Naive thymus-derived CD4-positive, alpha-beta T cell (primary cell): ENCODE measurements around the gene CARD9. TPM values are rescaled to one million over a fixed set of nuclear protein-coding genes. Genes with fewer than 3 reads are reported as not detected.
A peak's percentile ranks its signal among the peaks of the same experiment; 100 is the strongest.
"Not testable (repeated sequence)": the region's sequence is repeated elsewhere in the genome, so short reads cannot be mapped to it uniquely, and the experiment has no call there.

Source experiments
- ATAC-seq: fragments of 150-1000 bp; cut with Tn5 transposase; 2 replicates; pipeline ENCODE4 v1.10.0; 2021; ENCODE audit warnings: mild to moderate bottlenecking, moderate library complexity
- CTCF ChIA-PET: fragments of 350-600 bp; sonication (Branson Sonifier 250); formaldehyde crosslinking; loops from one replicate; lab custom pipeline; 2021; ENCODE audit warnings: antibody characterized with exemption; lab: Charles Lee
- POLR2A ChIA-PET: fragments of 350-600 bp; sonication (Branson Sonifier 250); formaldehyde crosslinking; loops from one replicate; lab custom pipeline; 2021; ENCODE audit warnings: antibody characterized with exemption, inconsistent platforms; lab: Charles Lee
- DNase-seq, 9 donors: peaks; one replicate each; pipeline versions ENCODE4 v3.0.0 to v3.0.0-alpha.2; 2020 to 2022; ENCODE audit warnings: mixed read lengths in 1 of 9
- H3K27ac ChIP-seq: one replicate; pipeline ENCODE4 v1.7.0; 2013; ENCODE audit warnings: mild to moderate bottlenecking, low read depth, low read length, moderate library complexity
- H3K27me3 ChIP-seq, 2 donors: one replicate each; pipeline ENCODE4 v1.7.0; 2013; ENCODE audit warnings: low read length in 2 of 2, mild to moderate bottlenecking in 2 of 2, moderate library complexity in 2 of 2; ENCODE audit not compliant: control insufficient read depth in 2 of 2, insufficient read depth in 2 of 2
- H3K36me3 ChIP-seq, 3 experiments: 1 replicate in 2 of 3; 2 replicates in 1 of 3; pipeline ENCODE4 v1.7.0; 2013; ENCODE audit warnings: low read length in 3 of 3, mild to moderate bottlenecking in 3 of 3, moderate library complexity in 1 of 3; ENCODE audit not compliant: insufficient read depth in 3 of 3, control insufficient read depth in 2 of 3
- H3K4me1 ChIP-seq, 2 donors: one replicate each; pipeline ENCODE4 v1.7.0; 2013; ENCODE audit warnings: low read length in 2 of 2, mild to moderate bottlenecking in 2 of 2, moderate library complexity in 1 of 2; ENCODE audit not compliant: control insufficient read depth in 2 of 2, insufficient read depth in 2 of 2
- H3K4me3 ChIP-seq: 2 replicates; pipeline ENCODE4 v1.7.0; 2013; ENCODE audit warnings: mild to moderate bottlenecking, low read length
- H3K9me3 ChIP-seq, 3 experiments: 1 replicate in 2 of 3; 2 replicates in 1 of 3; pipeline ENCODE4 v1.7.0; 2013; ENCODE audit warnings: low read length in 3 of 3; ENCODE audit not compliant: control insufficient read depth in 2 of 3
- H3K27ac Mint-ChIP-seq, 9 donors: one replicate each; pipeline ENCODE4 v1.8.0; 2020 to 2022; ENCODE audit warnings: mixed read lengths in 9 of 9, mild to moderate bottlenecking in 8 of 9, moderate library complexity in 5 of 9, inconsistent platforms in 2 of 9
- H3K27me3 Mint-ChIP-seq, 5 donors: one replicate each; pipeline ENCODE4 v1.8.0; 2021 to 2022; ENCODE audit warnings: mixed read lengths in 5 of 5, mild to moderate bottlenecking in 1 of 5
- H3K36me3 Mint-ChIP-seq, 5 donors: one replicate each; pipeline ENCODE4 v1.8.0; 2020 to 2022; ENCODE audit warnings: mixed read lengths in 5 of 5, mild to moderate bottlenecking in 3 of 5, inconsistent platforms in 1 of 5
- H3K4me1 Mint-ChIP-seq, 7 donors: one replicate each; pipeline ENCODE4 v1.8.0; 2020 to 2022; ENCODE audit warnings: mixed read lengths in 7 of 7, mild to moderate bottlenecking in 3 of 7, inconsistent platforms in 1 of 7
- H3K4me3 Mint-ChIP-seq, 10 donors: one replicate each; pipeline ENCODE4 v1.8.0; 2020 to 2022; ENCODE audit warnings: mild to moderate bottlenecking in 10 of 10, mixed read lengths in 10 of 10, moderate library complexity in 6 of 10, inconsistent platforms in 2 of 10
- H3K9me3 Mint-ChIP-seq, 11 donors: one replicate each; pipeline ENCODE4 v1.8.0; 2020 to 2022; ENCODE audit warnings: mixed read lengths in 11 of 11, mild to moderate bottlenecking in 4 of 11, inconsistent platforms in 1 of 11, moderate library complexity in 1 of 11
- intact Hi-C, 2 donors: fragments of 100-400 bp; cut with micrococcal nuclease; formaldehyde crosslinking; loops; one replicate each; pipeline ENCODE4 v1.15.1; 2023
- polyA plus RNA-seq, 2 donors: library from polyadenylated mRNA; unstranded; fragments of 300-500 nt; fragmentation: Illumina TruSeq; gene quantifications; one replicate each; pipeline ENCODE4 v1.2.3, GENCODE V29; 2021
- total RNA-seq, 6 experiments: library from RNA in 5 of 6; stranded (reverse) in 5 of 6; gene quantifications; 1 replicate in 5 of 6; 2 replicates in 1 of 6; pipeline ENCODE4 v1.2.3 and lab custom pipeline; 2021 to 2026

The CARD9 gene
- total and polyA plus RNA-seq, 7 experiments from 2014 or later = 0.10 to 19.9 (median 1.1) TPM

- H3K9me3 ChIP-seq = no peaks in the 10 kb centered on the region
- H3K36me3 ChIP-seq = no peaks in the 10 kb centered on the region
- no peaks in the 10 kb centered on the region for H3K27me3 ChIP-seq
- no peaks in the 10 kb centered on the region for H3K9me3 Mint-ChIP-seq
- no peak overlapping the region for H3K4me3 Mint-ChIP-seq
- DNase-seq = no peak
- intact Hi-C loops = no loop called here
- H3K27me3 Mint-ChIP-seq = peaks cover 0 to 3% (median 0%) of the 10 kb centered on the region in 5 donors
- H3K27ac Mint-ChIP-seq = no peak overlapping the region
- ChIA-PET CTCF (no interaction called here), POLR2A (no interaction called here)
- no peak overlapping the region for H3K4me3 ChIP-seq
- no peak overlapping the region for H3K27ac ChIP-seq
- no peak for ATAC-seq
- no peaks in the 10 kb centered on the region for H3K4me1 ChIP-seq
- no peaks in the 10 kb centered on the region for H3K36me3 Mint-ChIP-seq
- peaks cover 0 to 1% (median 0%) of the 10 kb centered on the region in 7 donors for H3K4me1 Mint-ChIP-seq
Measured at GRCh38 chr9:136322756-136323330, 50.6 kb downstream of the CARD9 start.

- POLR2A ChIA-PET = no interaction called here
- no peak overlapping the region for H3K27ac Mint-ChIP-seq
- intact Hi-C loops = no loop called here
- Histone ChIP-seq H3K27ac (no peak overlapping the region), H3K27me3 (no peaks in the 10 kb centered on the region), H3K4me3 (no peak overlapping the region), H3K9me3 (no peaks in the 10 kb centered on the region), H3K4me1 (peaks cover 0 to 10% of the 10 kb centered on the region in 2 donors), H3K36me3 (no peaks in the 10 kb centered on the region)
- H3K4me3 Mint-ChIP-seq = no peak overlapping the region
- H3K27me3 Mint-ChIP-seq = peaks cover 0 to 3% (median 0%) of the 10 kb centered on the region in 5 donors
- no peaks in the 10 kb centered on the region for H3K36me3 Mint-ChIP-seq
- ATAC-seq (no peak), DNase-seq (no peak)
- H3K9me3 Mint-ChIP-seq = no peaks in the 10 kb centered on the region
- peaks cover 0 to 3% (median 0%) of the 10 kb centered on the region in 7 donors for H3K4me1 Mint-ChIP-seq
- CTCF ChIA-PET = interaction anchor here (0.6 kb wide), 1 partner anchor 257 kb away, joined by 3 read pairs; no protein-coding TSS in a partner anchor
Measured at GRCh38 chr9:136321561-136321960, 51.9 kb downstream of the CARD9 start.

- CTCF ChIA-PET, ATAC-seq, H3K4me1 Mint-ChIP-seq, H3K36me3 Mint-ChIP-seq, DNase-seq, H3K9me3 ChIP-seq, H3K4me1 ChIP-seq, H3K27ac ChIP-seq, H3K27me3 ChIP-seq, H3K9me3 Mint-ChIP-seq, H3K4me3 Mint-ChIP-seq, POLR2A ChIA-PET, H3K36me3 ChIP-seq, H3K27me3 Mint-ChIP-seq, H3K4me3 ChIP-seq, intact Hi-C loops: not testable (repeated sequence)
- H3K27ac Mint-ChIP-seq = peak overlapping the region in 1 of 9 donors; percentile 10
Measured at GRCh38 chr9:136320972-136321371, 52.5 kb downstream of the CARD9 start.

GRCh38 chr9:136319955-136320354 is 53.5 kb downstream of the CARD9 start:
- peaks cover 0 to 13% (median 0%) of the 10 kb centered on the region in 11 donors for H3K9me3 Mint-ChIP-seq
- ATAC-seq, H3K9me3 ChIP-seq, H3K4me1 Mint-ChIP-seq, CTCF ChIA-PET, H3K27ac Mint-ChIP-seq, DNase-seq, H3K27me3 Mint-ChIP-seq, H3K4me1 ChIP-seq, H3K36me3 ChIP-seq, H3K27me3 ChIP-seq, H3K4me3 Mint-ChIP-seq, intact Hi-C loops, H3K27ac ChIP-seq, H3K4me3 ChIP-seq, H3K36me3 Mint-ChIP-seq: not testable (repeated sequence)
- POLR2A ChIA-PET = interaction anchor here (0.7 kb wide), 1 partner anchor 8 kb away, joined by 4 read pairs; no protein-coding TSS in a partner anchor

- H3K36me3 Mint-ChIP-seq, H3K27me3 ChIP-seq, H3K9me3 ChIP-seq, intact Hi-C loops, CTCF ChIA-PET, DNase-seq, ATAC-seq, H3K27ac ChIP-seq, H3K4me3 Mint-ChIP-seq, H3K4me1 ChIP-seq, H3K4me3 ChIP-seq, H3K4me1 Mint-ChIP-seq, H3K36me3 ChIP-seq, H3K27me3 Mint-ChIP-seq, H3K27ac Mint-ChIP-seq: not testable (repeated sequence)
- peaks cover 0 to 19% (median 0%) of the 10 kb centered on the region in 11 donors for H3K9me3 Mint-ChIP-seq
- POLR2A ChIA-PET = interaction anchor here (0.7 kb wide), 1 partner anchor 9 kb away, joined by 4 read pairs; no protein-coding TSS in a partner anchor
Measured at GRCh38 chr9:136319244-136319643, 54.2 kb downstream of the CARD9 start.

- Mint-ChIP-seq H3K4me1 (peaks cover 0 to 3% (median 0%) of the 10 kb centered on the region in 7 donors), H3K4me3 (no peak overlapping the region), H3K9me3 (peaks cover 0 to 19% (median 0%) of the 10 kb centered on the region in 11 donors), H3K27me3 (peaks cover 0 to 3% (median 0%) of the 10 kb centered on the region in 5 donors), H3K36me3 (peaks cover 0 to 1% (median 0%) of the 10 kb centered on the region in 5 donors), H3K27ac (no peak overlapping the region)
- Histone ChIP-seq H3K4me3 (no peak overlapping the region), H3K27me3 (no peaks in the 10 kb centered on the region), H3K27ac (no peak overlapping the region), H3K36me3 (no peaks in the 10 kb centered on the region), H3K9me3 (no peaks in the 10 kb centered on the region), H3K4me1 (peaks cover 0 to 10% of the 10 kb centered on the region in 2 donors)
- ChIA-PET POLR2A (no interaction called here), CTCF (no interaction called here)
- intact Hi-C loops = no loop called here
- DNase-seq = no peak
- no peak for ATAC-seq
Measured at GRCh38 chr9:136318776-136319241, 54.7 kb downstream of the CARD9 start.
